HS-5 (cell line): ENCODE data around the gene HTRA2.
"Not testable (repeated sequence)": the region's sequence is repeated elsewhere in the genome, so short reads cannot be mapped to it uniquely, and the experiment has no call there.

Experiments used
- DNase-seq: peaks from one replicate; pipeline ENCODE4 v3.0.0-alpha.2; 2012; ENCODE audit warnings: low read depth

The HTRA2 gene

GRCh38 chr2:74542978-74543377, 13.2 kb downstream of the HTRA2 start:
- DNase-seq: no peak

- DNase-seq: no peak
Measured at GRCh38 chr2:74544634-74545033, 14.9 kb downstream of the HTRA2 start.

DNA sequence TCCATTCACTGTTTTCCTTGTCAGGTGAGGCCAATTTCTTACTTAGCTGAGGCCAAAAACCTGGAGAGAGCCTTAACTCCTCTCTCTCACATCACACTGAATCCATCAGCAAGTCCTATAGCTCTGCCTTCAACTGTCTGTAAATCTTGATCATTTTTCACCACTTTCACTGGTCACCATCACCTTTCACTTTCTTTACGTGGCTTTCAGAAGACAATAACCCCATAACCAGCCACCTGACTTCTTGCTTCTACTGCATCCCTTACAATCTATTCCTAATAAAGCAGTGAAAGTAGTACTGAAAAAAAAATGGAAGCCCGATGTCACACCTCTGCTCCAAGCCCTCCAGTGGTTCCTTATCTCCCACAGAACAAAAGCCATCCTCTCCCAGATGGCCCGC, 16.3 kb downstream of the HTRA2 start:
- DNase-seq: no peak

DNA sequence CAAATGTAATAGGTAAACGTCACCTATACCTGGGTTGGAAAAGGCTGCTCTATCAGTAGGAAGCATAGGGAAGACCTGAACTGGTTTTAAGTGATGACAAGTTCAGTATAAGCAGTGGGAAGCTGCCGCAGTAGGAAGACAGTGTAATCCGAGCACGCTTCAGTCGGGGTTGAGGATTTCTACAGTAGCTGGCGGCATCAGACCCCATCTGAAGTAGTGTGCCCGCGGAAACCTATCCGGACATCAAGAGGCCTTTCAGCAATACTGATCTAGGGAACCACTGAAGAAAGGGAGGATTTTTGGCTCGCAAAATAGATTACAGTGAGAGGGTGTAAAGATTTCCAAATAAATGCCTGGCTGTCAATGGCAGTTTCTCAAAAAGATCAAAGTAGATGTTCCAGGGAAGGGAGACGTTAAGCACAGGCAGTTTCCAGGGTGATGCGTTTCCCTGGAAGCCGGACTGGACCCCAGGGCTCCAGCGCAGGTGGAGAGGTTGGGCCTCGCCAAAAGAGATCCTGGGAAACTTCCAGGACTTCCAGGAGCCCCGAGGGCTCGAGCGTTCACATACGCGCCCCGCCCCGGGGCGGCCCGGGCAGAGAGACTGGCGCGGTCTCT, 18.7 kb downstream of the HTRA2 start:
- DNase-seq: no peak

DNA sequence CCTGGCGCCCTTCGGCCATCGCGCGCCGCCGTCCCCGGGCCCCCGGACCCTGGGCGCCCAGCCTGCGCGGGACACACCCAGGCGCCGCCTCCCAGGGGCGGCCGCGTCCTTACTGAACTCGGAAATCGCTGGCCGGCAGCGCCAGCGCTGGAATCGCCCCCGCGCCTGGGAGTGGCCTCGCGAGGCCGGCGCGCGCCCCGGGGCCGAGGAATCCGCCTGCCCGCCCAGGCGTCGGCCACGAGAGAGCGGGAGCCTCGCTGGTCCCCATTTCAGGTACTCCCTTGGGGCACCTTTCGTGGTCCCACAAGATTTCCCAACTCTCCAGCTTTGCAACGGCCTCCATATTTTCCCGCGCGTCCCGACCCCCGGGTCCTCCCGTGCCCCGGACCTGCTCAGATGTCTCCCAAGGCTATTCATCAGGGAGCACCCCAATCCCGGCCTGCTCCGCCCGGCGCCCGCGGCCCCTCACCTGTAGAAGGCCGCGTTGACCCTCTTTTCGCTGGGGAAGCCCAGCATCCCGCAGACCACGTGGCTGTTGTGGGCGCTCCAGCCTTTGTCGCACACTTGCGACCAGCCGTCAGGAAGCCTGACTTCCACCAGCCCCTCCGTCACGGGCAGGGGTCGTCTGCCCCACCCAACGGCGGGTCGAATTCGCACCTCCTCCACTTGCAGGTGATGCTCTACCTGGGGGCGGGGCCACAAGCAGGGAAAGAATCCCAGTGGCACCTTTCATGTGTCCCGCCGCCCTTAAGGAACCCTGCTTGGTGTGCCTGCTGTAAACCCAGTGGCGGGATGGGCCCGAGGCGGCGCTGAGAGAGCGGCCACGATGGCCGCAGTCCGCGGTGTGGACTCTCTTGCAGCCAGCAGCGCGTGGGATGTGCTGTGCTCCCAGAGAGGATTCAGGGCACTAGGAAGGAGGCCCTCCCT, 19.4 kb downstream of the HTRA2 start:
- no peak for DNase-seq

- no peak for DNase-seq
Measured at GRCh38 chr2:74550231-74550630, 20.5 kb downstream of the HTRA2 start.

- no peak for DNase-seq
Measured at GRCh38 chr2:74551530-74551929, 21.8 kb downstream of the HTRA2 start.

DNA sequence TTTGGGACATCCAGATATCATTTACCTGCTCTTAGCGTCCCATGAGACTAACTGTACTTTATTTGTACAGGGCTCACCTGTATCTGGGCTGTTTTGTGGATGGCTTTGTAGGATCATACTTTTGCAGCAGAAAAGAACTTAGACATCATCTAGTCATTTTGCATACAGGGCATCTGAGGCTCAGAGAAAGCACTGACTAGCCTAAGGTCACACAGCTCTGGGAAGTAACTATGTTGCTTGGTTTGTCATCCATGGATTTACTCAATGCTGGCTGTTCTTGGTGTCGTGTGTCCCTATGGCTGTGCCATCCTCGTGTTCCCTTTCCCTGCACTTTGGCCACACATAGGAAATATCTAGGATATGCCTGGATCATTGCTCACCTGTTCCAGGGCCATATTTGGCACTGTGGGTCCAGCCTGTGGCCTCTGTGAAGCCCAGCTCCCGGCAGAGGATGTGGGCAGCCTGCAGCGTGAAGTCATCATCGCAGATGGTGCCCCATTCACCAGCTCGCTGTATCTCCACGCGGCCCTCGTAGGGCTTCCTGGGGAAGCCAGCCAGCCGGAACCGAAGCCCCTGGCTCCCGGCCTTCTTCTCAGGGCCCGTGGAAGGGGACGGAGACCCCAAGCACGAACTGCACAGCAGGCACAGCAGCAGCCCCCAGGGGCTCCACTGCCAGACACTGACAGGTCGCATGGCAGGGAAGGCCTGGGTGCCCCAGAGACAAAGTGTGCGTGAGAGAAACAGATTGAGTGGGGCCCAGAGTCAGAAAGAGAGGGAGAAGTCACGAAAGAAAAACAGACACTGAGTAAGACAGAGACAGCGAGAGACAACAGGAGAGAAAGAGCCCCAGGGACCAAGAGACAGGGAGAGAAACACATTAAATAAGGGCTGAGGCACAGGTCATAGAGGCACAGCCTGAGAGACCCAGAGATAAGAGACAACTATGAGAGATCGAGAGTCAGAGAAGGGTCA, 22.5 kb downstream of the HTRA2 start:
- no peak for DNase-seq

GRCh38 chr2:74552914-74553811, 23.4 kb downstream of the HTRA2 start:
- DNase-seq: no peak

GRCh38 chr2:74553892-74554819, 24.4 kb downstream of the HTRA2 start, which contains the start of the genes DOK1 and LOXL3:
DOK1 (plus strand) TSS chr2:74554720; CDS start chr2:74554755, 35 bp downstream.
LOXL3 (minus strand) TSS chr2:74553942; CDS start chr2:74552634, 1,308 bp downstream.
- DNase-seq: no peak

GRCh38 chr2:74554820-74555531, 25.2 kb downstream of the HTRA2 start:
- no peak for DNase-seq

DNA sequence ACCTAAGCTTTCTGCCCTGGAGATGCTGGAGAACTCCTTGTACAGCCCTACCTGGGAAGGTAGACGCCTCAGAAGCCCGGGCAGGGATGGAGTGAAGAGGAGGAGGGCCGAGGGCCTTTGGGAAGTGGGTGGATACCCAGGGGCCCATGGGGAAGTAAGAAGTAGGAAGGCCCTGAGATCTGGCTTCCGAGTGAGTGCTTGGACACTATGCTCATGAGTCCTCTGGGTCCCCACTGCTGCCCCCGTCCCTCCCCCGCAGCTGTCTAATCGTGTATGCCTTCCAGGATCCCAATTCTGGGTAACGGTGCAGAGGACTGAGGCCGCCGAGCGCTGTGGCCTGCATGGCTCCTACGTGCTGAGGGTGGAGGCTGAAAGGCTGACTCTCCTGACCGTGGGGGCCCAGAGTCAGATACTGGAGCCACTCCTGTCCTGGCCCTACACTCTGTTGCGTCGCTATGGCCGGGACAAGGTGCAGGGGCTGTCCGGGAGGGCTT, 25.9 kb downstream of the HTRA2 start:
- no peak for DNase-seq

GRCh38 chr2:74556159-74556558, 26.4 kb downstream of the HTRA2 start:
- DNase-seq: no peak

DNA sequence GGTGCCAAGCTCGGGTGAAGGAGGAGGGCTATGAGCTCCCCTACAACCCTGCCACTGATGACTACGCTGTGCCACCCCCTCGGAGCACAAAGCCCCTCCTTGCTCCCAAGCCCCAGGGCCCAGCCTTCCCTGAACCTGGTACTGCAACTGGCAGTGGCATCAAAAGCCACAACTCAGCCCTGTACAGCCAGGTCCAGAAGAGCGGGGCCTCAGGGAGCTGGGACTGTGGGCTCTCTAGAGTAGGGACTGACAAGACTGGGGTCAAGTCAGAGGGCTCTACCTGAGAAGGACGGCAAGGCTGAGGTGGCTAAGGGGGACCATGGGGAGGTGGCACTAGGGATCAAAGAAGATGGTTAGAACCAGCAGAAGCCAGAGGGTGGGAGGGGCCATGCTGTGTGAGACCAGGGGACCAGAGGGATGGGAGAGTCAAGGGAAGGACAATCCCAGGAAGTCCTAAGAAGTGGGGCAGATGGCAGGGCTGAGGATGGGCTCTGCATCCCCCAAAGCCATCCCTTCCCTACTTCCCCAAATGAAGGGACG, 27.2 kb downstream of the HTRA2 start:
- DNase-seq: no peak

DNA sequence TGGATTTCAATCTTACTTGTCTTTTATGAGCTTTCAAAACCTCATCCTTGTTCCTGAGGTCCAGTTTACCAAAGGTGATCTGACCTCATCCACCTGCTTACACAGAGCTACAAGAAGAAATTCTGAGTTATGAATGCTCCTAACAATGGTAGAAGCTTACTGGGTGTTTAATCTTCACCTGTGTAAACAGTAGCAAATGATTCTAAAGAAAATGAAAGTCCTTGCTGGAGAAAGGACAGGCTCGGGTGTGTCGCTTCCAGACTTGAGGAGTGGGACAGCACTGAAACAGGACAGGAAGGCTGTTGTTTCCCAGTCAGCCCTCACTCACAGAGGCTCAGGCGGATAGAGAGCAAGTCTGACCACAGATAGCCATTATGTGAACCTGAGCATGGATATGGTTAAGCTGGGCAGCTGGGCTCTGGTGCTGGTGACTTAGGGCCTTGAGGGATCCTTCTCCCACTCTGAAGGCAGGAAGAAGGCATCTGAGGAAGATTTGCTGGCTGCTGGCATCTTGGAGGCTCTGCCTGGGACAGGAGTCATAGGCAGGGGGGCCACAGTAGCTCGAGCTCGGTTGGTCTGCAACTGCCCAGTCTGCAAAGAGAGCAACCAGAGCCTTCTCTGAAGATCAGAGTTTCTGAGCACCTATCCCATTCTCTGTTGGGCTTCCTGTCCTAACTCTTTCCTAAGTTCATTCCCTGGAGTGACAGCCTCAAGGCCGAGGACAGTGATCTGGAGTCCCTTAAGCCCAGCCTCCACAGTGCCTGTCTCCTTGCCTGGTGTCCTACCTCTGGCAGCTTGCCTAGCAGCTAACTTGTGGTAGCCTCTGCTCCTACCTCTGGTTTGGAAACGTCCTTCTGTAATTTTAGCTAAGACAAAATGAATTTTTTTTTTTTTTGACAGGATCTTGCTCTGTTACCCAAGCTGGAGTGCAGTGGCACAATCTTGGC, 28.8 kb downstream of the HTRA2 start:
- no peak for DNase-seq

DNA sequence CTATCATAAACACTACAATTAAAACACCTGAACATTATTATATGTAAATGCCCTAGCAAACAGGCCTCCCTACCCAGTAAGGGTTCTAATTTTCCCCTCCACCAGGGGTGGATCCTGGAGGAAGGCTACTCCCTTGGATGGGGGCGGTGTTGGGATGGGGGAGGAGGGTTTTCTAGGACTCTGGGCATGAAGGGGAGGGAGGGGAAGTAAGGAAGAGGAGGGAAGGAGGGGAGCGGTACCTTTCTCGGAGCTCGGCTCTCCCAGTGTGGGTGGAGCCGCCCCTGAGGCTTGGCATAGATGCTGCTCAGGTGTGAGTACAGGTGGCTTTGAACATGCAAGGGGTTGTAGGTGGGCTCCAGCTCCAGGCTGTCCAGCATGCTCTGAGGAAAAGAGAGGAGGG, 30.2 kb downstream of the HTRA2 start:
- no peak for DNase-seq

- no peak for DNase-seq
Measured at GRCh38 chr2:74560591-74560990, 30.9 kb downstream of the HTRA2 start.

- not testable (repeated sequence) for DNase-seq
Measured at GRCh38 chr2:74561022-74561421, 31.3 kb downstream of the HTRA2 start.
